ENCODE results near the gene PIH1D2.

DNA sequence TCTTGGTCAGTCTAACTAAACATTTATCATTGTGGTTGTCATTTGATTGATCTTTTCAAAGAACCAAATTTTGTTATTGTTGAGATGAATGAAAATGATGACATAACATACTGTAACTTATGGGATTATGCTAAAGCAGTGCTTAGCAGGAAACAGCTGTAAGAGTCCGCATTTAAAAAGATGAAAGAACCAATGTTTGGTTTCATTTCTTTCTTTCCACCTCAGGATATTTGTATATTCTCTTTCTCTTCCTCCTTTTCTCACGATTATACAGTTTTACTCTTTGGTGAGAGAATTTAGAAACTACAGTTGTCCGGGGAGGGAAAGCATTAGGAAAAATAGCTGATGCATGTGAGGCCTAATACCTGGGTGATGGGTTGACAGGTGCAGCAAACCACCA, 23.1 kb downstream of the PIH1D2 start:
- TF ChIP-seq GATA1 (IDR thresholded peaks at IDR 0.05; ENCODE audit: low read depth, low read length): no peak
- no peak for TF ChIP-seq POLR2A (IDR thresholded peaks at IDR 0.05; ENCODE audit: low read length)
